K562 (cell line): ENCODE results near the gene BSDC1.

ENCODE experiments used
- BRD4 ChIP-seq: fragments of 200-600 bp; sonication (generic); IDR thresholded peaks from 2 replicates; pipeline ENCODE4 v1.6.1; 2017; ENCODE audit warnings: inconsistent platforms
- BRF1 ChIP-seq: IDR thresholded peaks from 3 replicates; pipeline ENCODE4 v1.6.1; 2011; ENCODE audit warnings: borderline replicate concordance, mild to moderate bottlenecking; ENCODE audit not compliant: insufficient read length; ENCODE audit errors: extremely low read depth
- CHD2 ChIP-seq: IDR thresholded peaks from 2 replicates; pipeline ENCODE4 v1.6.1; 2011; ENCODE audit warnings: low read depth, low read length
- FOXP1 ChIP-seq: sonication (generic); formaldehyde crosslinking; IDR thresholded peaks from 2 replicates; pipeline ENCODE4 v1.8.0; 2022; ENCODE audit warnings: mild to moderate bottlenecking, missing genetic modification reagents
- GABPA ChIP-seq: fragments of 200-800 bp; sonication (Bioruptor generic); conservative IDR thresholded peaks from 2 replicates; pipeline ENCODE4 v1.6.1; 2016; ENCODE audit warnings: low read depth, missing genetic modification characterization, missing compliant biosample characterization
- MAFK ChIP-seq: IDR thresholded peaks from 2 replicates; pipeline ENCODE4 v1.6.1; 2011; ENCODE audit warnings: low read length, improper control_type of control experiment
- MEF2D ChIP-seq: conservative IDR thresholded peaks from 2 replicates; pipeline ENCODE4 v1.6.1; 2016; ENCODE audit warnings: low read depth, missing genetic modification characterization, missing compliant biosample characterization
- PHF8 ChIP-seq: fragments of 200-600 bp; sonication (generic); IDR thresholded peaks from 2 replicates; pipeline ENCODE4 v1.6.1; 2012; ENCODE audit warnings: mixed run types, mild to moderate bottlenecking, inconsistent platforms, low read length, moderate library complexity, borderline replicate concordance
- POLR2A ChIP-seq: fragments of 450-650 bp; conservative IDR thresholded peaks from 2 replicates; pipeline ENCODE4 v1.6.1; 2016
- TEAD4 ChIP-seq, 2 experiments: sonication (generic) in 1 of 2; formaldehyde crosslinking in 1 of 2; IDR thresholded peaks; 2 replicates each; pipeline versions ENCODE4 v1.6.1 to v1.8.0; 2012 to 2022; ENCODE audit warnings: borderline replicate concordance in 1 of 2, inconsistent platforms in 1 of 2, low read length in 1 of 2, mild to moderate bottlenecking in 1 of 2, missing genetic modification reagents in 1 of 2
- ZNF232 ChIP-seq: sonication (generic); formaldehyde crosslinking; IDR thresholded peaks from 2 replicates; pipeline ENCODE4 v1.8.0; 2022; ENCODE audit warnings: mild to moderate bottlenecking, missing genetic modification reagents
- TF ChIP-seq, protein P1 (sequence below), 3 experiments: IDR thresholded peaks in 2 of 3; conservative IDR thresholded peaks in 1 of 3; 2 replicates each; pipeline ENCODE4 v1.5.1; 2011 to 2012; ENCODE audit warnings: low read length in 3 of 3, mild to moderate bottlenecking in 3 of 3, control low read depth in 2 of 3, improper control_type of control experiment in 1 of 3, inconsistent platforms in 1 of 3, low read depth in 1 of 3, mixed read lengths in 1 of 3, moderate library complexity in 1 of 3; ENCODE audit not compliant: insufficient read depth in 2 of 3
- TF ChIP-seq, protein P2 (sequence below): sonication (generic); formaldehyde crosslinking; IDR thresholded peaks from 2 replicates; pipeline ENCODE4 v1.8.0; 2022; ENCODE audit warnings: mild to moderate bottlenecking, missing genetic modification reagents, borderline replicate concordance
- TF ChIP-seq, protein P3 (sequence below): fragments of 250-450 bp; sonication (Bioruptor Pico); IDR thresholded peaks from 2 replicates; pipeline ENCODE4 v1.8.0; 2022; ENCODE audit warnings: inconsistent platforms

DNA sequence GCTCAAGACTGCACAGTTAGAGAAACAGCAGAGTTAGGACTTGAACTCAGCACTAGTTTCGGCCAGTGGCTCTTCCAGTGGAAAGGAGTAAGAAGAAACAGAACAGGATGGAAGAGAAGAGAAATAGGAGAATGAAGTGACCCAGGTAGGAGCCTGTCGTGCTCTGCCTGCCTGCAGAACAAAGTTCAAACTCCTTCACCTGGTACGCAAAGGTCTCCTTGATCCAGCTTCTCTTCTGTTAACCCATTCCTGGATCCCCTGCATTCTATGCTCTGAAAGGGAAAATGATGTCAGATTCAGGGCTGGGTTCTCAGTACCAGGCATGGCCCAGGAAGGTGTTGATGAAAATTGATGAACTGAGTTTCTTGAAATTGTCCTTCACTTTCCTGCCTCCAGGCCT, 35.8 kb downstream of the BSDC1 start:
- no peak for TF ChIP-seq BRF1
- no peak for TF ChIP-seq MEF2D (tag)
- no peak for TF ChIP-seq FOXP1 (CRISPR knock-in tag)
- no peak for TF ChIP-seq TEAD4 (IDR thresholded peaks at IDR 0.05; ENCODE audit: low read length)
- no peak for TF ChIP-seq TEAD4 (CRISPR knock-in tag; IDR thresholded peaks at IDR 0.05; ENCODE audit: borderline replicate concordance)
- TF ChIP-seq, protein P1, sequence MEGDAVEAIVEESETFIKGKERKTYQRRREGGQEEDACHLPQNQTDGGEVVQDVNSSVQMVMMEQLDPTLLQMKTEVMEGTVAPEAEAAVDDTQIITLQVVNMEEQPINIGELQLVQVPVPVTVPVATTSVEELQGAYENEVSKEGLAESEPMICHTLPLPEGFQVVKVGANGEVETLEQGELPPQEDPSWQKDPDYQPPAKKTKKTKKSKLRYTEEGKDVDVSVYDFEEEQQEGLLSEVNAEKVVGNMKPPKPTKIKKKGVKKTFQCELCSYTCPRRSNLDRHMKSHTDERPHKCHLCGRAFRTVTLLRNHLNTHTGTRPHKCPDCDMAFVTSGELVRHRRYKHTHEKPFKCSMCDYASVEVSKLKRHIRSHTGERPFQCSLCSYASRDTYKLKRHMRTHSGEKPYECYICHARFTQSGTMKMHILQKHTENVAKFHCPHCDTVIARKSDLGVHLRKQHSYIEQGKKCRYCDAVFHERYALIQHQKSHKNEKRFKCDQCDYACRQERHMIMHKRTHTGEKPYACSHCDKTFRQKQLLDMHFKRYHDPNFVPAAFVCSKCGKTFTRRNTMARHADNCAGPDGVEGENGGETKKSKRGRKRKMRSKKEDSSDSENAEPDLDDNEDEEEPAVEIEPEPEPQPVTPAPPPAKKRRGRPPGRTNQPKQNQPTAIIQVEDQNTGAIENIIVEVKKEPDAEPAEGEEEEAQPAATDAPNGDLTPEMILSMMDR (IDR thresholded peaks at IDR 0.05 in 2 of 3, conservative IDR thresholded peaks at IDR 0.05 in 1 of 3; ENCODE audit: insufficient read depth in 2 of 3, low read depth in 1 of 3, low read length in 3 of 3) = no peak
- TF ChIP-seq PHF8 = no peak
- peak; percentile 5; the same call in 1 of the 2 replicates for TF ChIP-seq POLR2A
- TF ChIP-seq, protein P2, sequence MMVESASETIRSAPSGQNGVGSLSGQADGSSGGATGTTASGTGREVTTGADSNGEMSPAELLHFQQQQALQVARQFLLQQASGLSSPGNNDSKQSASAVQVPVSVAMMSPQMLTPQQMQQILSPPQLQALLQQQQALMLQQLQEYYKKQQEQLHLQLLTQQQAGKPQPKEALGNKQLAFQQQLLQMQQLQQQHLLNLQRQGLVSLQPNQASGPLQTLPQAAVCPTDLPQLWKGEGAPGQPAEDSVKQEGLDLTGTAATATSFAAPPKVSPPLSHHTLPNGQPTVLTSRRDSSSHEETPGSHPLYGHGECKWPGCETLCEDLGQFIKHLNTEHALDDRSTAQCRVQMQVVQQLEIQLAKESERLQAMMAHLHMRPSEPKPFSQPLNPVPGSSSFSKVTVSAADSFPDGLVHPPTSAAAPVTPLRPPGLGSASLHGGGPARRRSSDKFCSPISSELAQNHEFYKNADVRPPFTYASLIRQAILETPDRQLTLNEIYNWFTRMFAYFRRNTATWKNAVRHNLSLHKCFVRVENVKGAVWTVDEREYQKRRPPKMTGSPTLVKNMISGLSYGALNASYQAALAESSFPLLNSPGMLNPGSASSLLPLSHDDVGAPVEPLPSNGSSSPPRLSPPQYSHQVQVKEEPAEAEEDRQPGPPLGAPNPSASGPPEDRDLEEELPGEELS = no peak
- TF ChIP-seq BRD4 = no peak
- TF ChIP-seq, protein P3, sequence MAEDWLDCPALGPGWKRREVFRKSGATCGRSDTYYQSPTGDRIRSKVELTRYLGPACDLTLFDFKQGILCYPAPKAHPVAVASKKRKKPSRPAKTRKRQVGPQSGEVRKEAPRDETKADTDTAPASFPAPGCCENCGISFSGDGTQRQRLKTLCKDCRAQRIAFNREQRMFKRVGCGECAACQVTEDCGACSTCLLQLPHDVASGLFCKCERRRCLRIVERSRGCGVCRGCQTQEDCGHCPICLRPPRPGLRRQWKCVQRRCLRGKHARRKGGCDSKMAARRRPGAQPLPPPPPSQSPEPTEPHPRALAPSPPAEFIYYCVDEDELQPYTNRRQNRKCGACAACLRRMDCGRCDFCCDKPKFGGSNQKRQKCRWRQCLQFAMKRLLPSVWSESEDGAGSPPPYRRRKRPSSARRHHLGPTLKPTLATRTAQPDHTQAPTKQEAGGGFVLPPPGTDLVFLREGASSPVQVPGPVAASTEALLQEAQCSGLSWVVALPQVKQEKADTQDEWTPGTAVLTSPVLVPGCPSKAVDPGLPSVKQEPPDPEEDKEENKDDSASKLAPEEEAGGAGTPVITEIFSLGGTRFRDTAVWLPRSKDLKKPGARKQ (CRISPR knock-in tag) = no peak
- no peak for TF ChIP-seq ZNF232 (CRISPR knock-in tag)
- no peak for TF ChIP-seq MAFK
- no peak for TF ChIP-seq CHD2
- no peak for TF ChIP-seq GABPA (tag)
